Fibroblast of pulmonary artery (primary cell): ENCODE results near the gene LRRN4.

ENCODE experiments used
- DNase-seq: peaks from one replicate; pipeline ENCODE4 v3.0.0-alpha.2; 2010; ENCODE audit warnings: low read depth
- H3K4me3 ChIP-seq: replicated peaks from 2 replicates; pipeline ENCODE4 v1.5.1; 2011; ENCODE audit warnings: low read depth, mild to moderate bottlenecking, control low read depth, low read length, moderate library complexity
- CTCF ChIP-seq: IDR thresholded peaks from 2 replicates; pipeline ENCODE4 v1.5.1; 2011; ENCODE audit warnings: mild to moderate bottlenecking, control low read depth, low read length, inconsistent platforms; ENCODE audit errors: missing control alignments

Gene LRRN4

DNA sequence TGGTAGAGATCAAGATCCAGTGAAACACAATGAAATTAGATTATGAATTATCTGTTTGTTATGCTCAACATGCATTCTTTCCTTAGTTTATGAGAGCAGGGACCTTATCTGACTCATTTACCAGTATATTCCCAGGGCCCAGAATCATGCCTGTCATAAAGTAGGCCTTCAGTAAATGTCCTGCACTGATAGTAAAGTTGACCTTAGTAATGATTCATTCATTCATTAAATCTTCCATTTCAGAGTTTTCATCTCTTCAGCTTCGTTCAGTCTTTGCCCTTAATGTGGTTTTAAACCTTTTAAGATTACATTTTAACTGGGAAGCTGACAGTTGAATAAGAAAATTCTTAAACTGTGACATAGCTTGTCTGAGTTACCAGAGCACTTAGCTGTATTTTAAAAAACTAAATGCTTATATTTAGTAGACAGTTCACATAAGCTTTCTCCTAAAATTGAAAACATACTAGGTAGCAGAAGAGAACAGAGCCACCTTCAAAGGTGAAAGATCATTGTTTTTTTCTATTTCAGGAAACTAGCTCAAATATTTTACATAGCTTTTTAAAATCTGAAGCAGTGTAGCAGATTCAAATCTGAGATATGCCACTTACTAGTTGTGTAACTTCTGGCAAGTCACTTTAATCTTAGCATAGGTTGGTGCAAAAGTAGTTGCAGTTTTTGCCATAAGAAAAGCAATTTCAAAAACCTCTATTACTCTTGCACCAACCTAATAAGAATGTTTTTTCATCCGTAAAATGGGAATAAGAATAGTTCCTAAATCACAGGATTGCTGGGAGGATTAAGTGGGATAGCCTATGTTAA lies 62.0 kb downstream of the LRRN4 start:
- H3K4me3 ChIP-seq, result no peak overlapping the region
- no peak for TF ChIP-seq CTCF
- DNase-seq, result peak; percentile 13

DNA sequence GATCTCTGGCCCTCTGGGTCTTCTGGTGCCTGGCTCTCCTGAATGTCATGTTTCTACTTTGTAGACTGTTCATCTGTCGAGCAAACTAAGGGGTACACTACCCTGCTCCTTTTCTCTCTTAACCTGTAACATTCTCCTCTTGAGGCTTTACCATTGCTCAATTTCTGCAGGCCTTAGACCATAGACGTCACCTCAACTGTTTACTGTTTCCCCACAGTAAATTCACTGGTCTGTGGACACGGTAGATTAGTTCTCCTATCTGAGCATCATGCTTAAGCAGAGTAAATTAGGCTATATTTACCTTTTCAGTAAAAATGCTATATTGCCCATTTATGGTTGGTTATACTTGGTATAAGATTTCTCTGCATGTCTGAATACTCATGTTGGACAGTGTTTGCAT lies 62.9 kb downstream of the LRRN4 start:
- DNase-seq, result no peak
- no peak overlapping the region for H3K4me3 ChIP-seq
- no peak for TF ChIP-seq CTCF
